ENCODE results near the gene BRD3OS. TPM values are rescaled to one million over a fixed set of nuclear protein-coding genes. Genes with fewer than 3 reads are reported as not detected.

The BRD3OS gene
- total and polyA plus RNA-seq, 2 of the 4 experiments (the other 2 are of a cell fraction): 15.8 to 20.7 TPM

DNA sequence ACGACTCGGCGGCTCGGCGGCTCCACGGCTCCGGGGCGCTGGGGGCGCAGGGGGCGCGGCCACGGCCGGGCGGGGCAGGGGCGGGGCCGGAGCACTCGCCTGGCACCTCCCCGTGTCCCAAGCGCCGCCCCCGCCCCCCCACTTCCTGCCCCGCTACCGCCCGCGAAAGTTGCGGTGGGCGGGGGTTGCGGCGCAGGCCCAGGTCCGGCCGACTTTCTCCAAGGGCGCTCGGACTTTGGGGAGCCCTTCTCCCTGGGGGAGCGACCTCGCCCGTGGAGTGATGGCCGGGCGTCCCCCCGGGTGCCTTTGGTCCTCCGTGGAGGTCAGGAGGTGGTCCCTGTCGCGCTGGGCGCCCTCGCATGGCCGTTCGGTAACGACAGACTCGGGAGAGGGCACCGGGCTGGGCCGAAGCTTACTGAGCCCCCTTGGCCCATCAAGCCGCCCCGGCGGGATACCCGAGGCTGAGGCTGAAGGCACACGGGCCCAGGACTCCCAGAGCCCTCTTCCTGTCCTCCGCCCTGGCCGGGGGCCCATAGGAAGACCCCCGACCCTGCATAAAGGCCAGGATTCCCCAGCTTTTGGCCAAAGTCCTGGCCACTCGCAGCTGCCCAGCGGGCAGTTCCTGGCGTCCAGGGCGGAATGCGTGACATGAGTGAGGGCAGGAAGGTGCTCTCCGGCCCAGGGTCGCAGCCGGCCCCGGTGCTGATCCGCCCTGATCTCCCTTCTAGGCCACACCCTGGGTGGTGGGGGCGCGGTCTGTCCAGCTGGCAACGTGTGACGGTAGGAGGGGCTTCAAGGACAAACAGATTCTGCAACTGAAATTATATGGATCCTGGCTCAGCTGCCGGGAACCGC is 32.3 kb upstream of the BRD3OS start:
- 0% methylated on average over 22 of the region's 74 CpGs; no CpG with 5 or more reads in 1 of the 2 experiments for WGBS, 2 experiments (ENCODE audit: extremely low coverage in 2 of 2, insufficient read length in 1 of 2)
- Histone ChIP-seq H3K9me3 (ENCODE audit: control insufficient read depth, insufficient read depth, low read length) (no peaks in the 10 kb centered on the region), H2AK9ac (replicated peaks; ENCODE audit: low read depth, low read length, poor library complexity) (peak overlapping the region; percentile 100), H4K5ac (ENCODE audit: low read depth, low read length) (peak overlapping the region; percentile 73), H3K27ac (ENCODE audit: insufficient read depth, low read length) (peak overlapping the region; percentile 93), H2AK5ac (ENCODE audit: low read depth, low read length) (peak overlapping the region; percentile 96), H3K4me1 (ENCODE audit: control insufficient read depth, insufficient read depth, low read length) (peaks cover 11% of the 10 kb centered on the region; the same call in 1 of the 2 replicates), H2BK20ac (ENCODE audit: low read depth, low read length) (no peak overlapping the region), H3K56ac (ENCODE audit: extremely low read depth, insufficient read depth, low read length) (peak overlapping the region; percentile 85), H3K9ac (ENCODE audit: low read depth, low read length) (peak overlapping the region; percentile 79), H3K18ac (ENCODE audit: low read depth, low read length) (peak overlapping the region; percentile 21), H2BK120ac (ENCODE audit: low read depth, low read length) (peak overlapping the region; percentile 56), H3K79me1 (ENCODE audit: low read depth in 1 of 2, low read length in 2 of 2) (peaks cover 3 to 41% of the 10 kb centered on the region in 2 experiments; a peak in 3 of 4 replicates), H3K14ac (replicated peaks; ENCODE audit: low read depth, low read length) (peak overlapping the region; percentile 82), H4K91ac (ENCODE audit: insufficient read depth, low read depth, low read length) (peak overlapping the region; percentile 86), H3K4me3 (ENCODE audit: insufficient read depth, low read depth, low read length) (peak overlapping the region; percentile 73), H3K4ac (ENCODE audit: low read depth, low read length) (peak overlapping the region; percentile 97), H3K23ac (ENCODE audit: low read depth, low read length) (peak overlapping the region; percentile 92), H4K8ac (ENCODE audit: low read depth in 2 of 2, low read length in 2 of 2) (peak overlapping the region; percentile 72 to 90; a peak in 3 of 4 replicates), H2BK5ac (ENCODE audit: low read depth, low read length, poor library complexity, severe bottlenecking) (peak overlapping the region; percentile 81), H2BK15ac (ENCODE audit: low read depth, low read length) (no peak overlapping the region), H2AFZ (replicated peaks; ENCODE audit: low read length, poor library complexity) (peak overlapping the region; percentile 96), H3K4me2 (ENCODE audit: low read depth, low read length) (peak overlapping the region; percentile 90), H3K27me3 (ENCODE audit: control insufficient read depth, insufficient read depth, low read length) (peaks cover 4% of the 10 kb centered on the region; the same call in 1 of the 2 replicates), H4K20me1 (ENCODE audit: insufficient read depth, low read length) (peaks cover 36% of the 10 kb centered on the region), H3K36me3 (ENCODE audit: control insufficient read depth, insufficient read depth, low read length) (no peaks in the 10 kb centered on the region), H3K9me1 (ENCODE audit: insufficient read depth, low read length) (peaks cover 5% of the 10 kb centered on the region; the same call in 1 of the 2 replicates)
- dilution Hi-C loops (cut with HindIII; ENCODE audit: low sequenced_read_pairs, unreplicated experiment) (no loop called here), in situ Hi-C loops (cut with MboI; ENCODE audit: low sequenced_read_pairs) (loop anchor here (5.0 to 10.0 kb wide), 2 partner anchors 206 to 458 kb away; partner anchors contain the start of gene ADAMTSL2), intact Hi-C loops (cut with micrococcal nuclease) (loop anchor here (5.0 kb wide), 1 partner anchor 586 kb away; no protein-coding TSS in a partner anchor)
- ATAC-seq (ENCODE audit: low read depth) (peak; percentile 79), DNase-seq (peak; percentile 88)
- no TSS peak for BruUV-seq (replicated peaks)
- ChIA-PET POLR2A (ENCODE audit: unreplicated experiment) (interaction anchor here (1.2 kb wide), 1 partner anchor 211 kb away, joined by 3 read pairs; no protein-coding TSS in a partner anchor), CTCF (interaction anchor here (0.7 to 4.0 kb wide), 10 partner anchors 11 to 250 kb away, joined by 3 to 24 read pairs (median 4); no protein-coding TSS in a partner anchor)
- TF ChIP-seq RAD21 (IDR thresholded peaks at IDR 0.05; ENCODE audit: low read length) (peak; percentile 20; the same call in 1 of the 2 replicates), NFE2L2 (IDR thresholded peaks at IDR 0.05; ENCODE audit: low read depth, low read length) (no peak), SMC3 (IDR thresholded peaks at IDR 0.05; ENCODE audit: low read depth, low read length) (peak; percentile 24; the same call in 1 of the 2 replicates), MXI1 (IDR thresholded peaks at IDR 0.05; ENCODE audit: borderline replicate concordance, low read depth, low read length) (peak; percentile 62; the same call in 1 of the 2 replicates), MAZ (IDR thresholded peaks at IDR 0.05; ENCODE audit: borderline replicate concordance, low read depth, low read length) (peak; percentile 57; the same call in 1 of the 2 replicates), CEBPB (IDR thresholded peaks at IDR 0.05; ENCODE audit: low read depth, low read length) (0 out of 2 replicates have a peak, but pooled peaks have one; percentile 7), RCOR1 (IDR thresholded peaks at IDR 0.05; ENCODE audit: insufficient replicate concordance, low read length) (no peak), CHD1 (IDR thresholded peaks at IDR 0.05; ENCODE audit: low read depth, low read length) (no peak), POLR2A (IDR thresholded peaks at IDR 0.05; ENCODE audit: low read depth, low read length) (peak; percentile 65; the same call in 1 of the 2 replicates), RFX5 (IDR thresholded peaks at IDR 0.05; ENCODE audit: low read depth, low read length) (no peak)
- TF ChIP-seq, protein P1, sequence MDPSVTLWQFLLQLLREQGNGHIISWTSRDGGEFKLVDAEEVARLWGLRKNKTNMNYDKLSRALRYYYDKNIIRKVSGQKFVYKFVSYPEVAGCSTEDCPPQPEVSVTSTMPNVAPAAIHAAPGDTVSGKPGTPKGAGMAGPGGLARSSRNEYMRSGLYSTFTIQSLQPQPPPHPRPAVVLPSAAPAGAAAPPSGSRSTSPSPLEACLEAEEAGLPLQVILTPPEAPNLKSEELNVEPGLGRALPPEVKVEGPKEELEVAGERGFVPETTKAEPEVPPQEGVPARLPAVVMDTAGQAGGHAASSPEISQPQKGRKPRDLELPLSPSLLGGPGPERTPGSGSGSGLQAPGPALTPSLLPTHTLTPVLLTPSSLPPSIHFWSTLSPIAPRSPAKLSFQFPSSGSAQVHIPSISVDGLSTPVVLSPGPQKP (IDR thresholded peaks at IDR 0.05; ENCODE audit: borderline replicate concordance, low read depth, low read length): no peak
- TF ChIP-seq, protein P2, sequence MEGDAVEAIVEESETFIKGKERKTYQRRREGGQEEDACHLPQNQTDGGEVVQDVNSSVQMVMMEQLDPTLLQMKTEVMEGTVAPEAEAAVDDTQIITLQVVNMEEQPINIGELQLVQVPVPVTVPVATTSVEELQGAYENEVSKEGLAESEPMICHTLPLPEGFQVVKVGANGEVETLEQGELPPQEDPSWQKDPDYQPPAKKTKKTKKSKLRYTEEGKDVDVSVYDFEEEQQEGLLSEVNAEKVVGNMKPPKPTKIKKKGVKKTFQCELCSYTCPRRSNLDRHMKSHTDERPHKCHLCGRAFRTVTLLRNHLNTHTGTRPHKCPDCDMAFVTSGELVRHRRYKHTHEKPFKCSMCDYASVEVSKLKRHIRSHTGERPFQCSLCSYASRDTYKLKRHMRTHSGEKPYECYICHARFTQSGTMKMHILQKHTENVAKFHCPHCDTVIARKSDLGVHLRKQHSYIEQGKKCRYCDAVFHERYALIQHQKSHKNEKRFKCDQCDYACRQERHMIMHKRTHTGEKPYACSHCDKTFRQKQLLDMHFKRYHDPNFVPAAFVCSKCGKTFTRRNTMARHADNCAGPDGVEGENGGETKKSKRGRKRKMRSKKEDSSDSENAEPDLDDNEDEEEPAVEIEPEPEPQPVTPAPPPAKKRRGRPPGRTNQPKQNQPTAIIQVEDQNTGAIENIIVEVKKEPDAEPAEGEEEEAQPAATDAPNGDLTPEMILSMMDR (conservative IDR thresholded peaks at IDR 0.05; ENCODE audit: low read depth, low read length): peak; percentile 37
